Activated CD8-positive, alpha-beta memory T cell treated with anti-CD3 and anti-CD28 coated beads, Interleukin-2, amount 10 ng/mL, durations not matched to agents 7 days and 5 days (primary cell): ENCODE results near the gene IDH3A. TPM values are rescaled to one million over a fixed set of nuclear protein-coding genes. Genes with fewer than 3 reads are reported as not detected.

ENCODE experiments used
- ATAC-seq: fragments of 150-1000 bp; cut with Tn5 transposase; one replicate; pipeline ENCODE4 v1.10.0; 2021; ENCODE audit warnings: moderate library complexity
- CTCF ChIA-PET: fragments of 350-600 bp; sonication (Branson Sonifier 250); formaldehyde crosslinking; loops from one replicate; lab custom pipeline; 2021; ENCODE audit warnings: antibody characterized with exemption; lab: Charles Lee
- DNase-seq: peaks from one replicate; pipeline ENCODE4 v3.0.0-alpha.2; 2020
- H3K27ac Mint-ChIP-seq: one replicate; pipeline ENCODE4 v1.8.0; 2021; ENCODE audit warnings: mild to moderate bottlenecking, mixed read lengths
- H3K27me3 Mint-ChIP-seq: one replicate; pipeline ENCODE4 v1.8.0; 2021; ENCODE audit warnings: mixed read lengths
- H3K36me3 Mint-ChIP-seq: one replicate; pipeline ENCODE4 v1.8.0; 2021; ENCODE audit warnings: mild to moderate bottlenecking, mixed read lengths
- H3K4me1 Mint-ChIP-seq: one replicate; pipeline ENCODE4 v1.8.0; 2021; ENCODE audit warnings: mixed read lengths
- H3K4me3 Mint-ChIP-seq: one replicate; pipeline ENCODE4 v1.8.0; 2021; ENCODE audit warnings: mild to moderate bottlenecking, moderate library complexity, mixed read lengths
- H3K9me3 Mint-ChIP-seq: one replicate; pipeline ENCODE4 v1.8.0; 2022; ENCODE audit warnings: low read depth, mixed read lengths
- total RNA-seq, 2 experiments: library from RNA; stranded (reverse); gene quantifications; one replicate each; pipeline ENCODE4 v1.2.3, GENCODE V29; 2021

The IDH3A gene
- total RNA-seq, 2 experiments from 2014 or later, result 97.9 to 105 TPM

DNA sequence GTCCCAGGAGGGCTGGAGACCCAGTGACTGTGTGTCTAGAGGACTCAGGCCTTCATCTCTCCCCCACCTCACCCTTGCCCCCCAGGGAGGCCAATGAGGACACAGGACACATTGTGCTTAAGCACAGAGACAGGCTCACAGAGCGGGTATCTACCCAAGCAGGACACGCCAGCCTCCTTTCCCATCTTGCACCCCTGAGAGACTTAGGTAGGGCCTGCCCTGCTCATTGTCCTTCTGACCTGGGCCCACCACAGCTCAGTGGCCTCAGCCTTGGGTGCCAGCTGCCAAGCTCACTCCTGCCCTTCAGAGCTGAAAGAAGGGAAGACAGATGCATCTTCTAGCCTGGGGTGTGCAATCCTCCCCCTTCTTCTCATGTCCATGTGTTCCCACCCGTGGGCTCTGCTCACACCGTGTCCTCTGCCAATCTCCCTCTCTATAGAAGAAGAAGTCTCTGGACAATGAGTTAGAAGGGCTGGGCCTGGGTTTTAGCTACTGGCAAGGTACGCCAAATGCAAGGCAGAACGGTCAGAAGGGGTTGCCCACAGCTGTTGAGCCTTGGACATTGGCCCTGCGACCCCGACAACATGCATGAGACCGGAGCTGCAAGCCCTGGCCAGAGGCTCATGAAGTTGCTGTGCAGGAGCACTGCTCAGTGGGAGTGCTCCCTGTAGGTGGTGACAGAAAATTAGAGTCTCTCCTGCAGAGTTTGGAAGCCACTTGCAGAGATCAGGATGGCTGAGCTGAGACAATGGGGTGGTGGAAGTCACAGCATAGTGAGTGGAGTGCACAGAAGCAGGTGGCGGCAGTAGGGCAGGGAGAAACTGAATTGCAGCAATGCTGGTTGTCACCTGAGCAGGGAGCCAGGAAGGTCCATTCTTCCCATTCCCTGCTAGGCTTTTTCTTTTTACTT is 52.4 kb downstream of the IDH3A start:
- H3K9me3 Mint-ChIP-seq, result no peaks in the 10 kb centered on the region
- no peak overlapping the region for H3K4me3 Mint-ChIP-seq
- DNase-seq (peak; percentile 27), ATAC-seq (no peak)
- CTCF ChIA-PET, result interaction anchor here (0.6 kb wide), 1 partner anchor 154 kb away, joined by 3 read pairs; no protein-coding TSS in a partner anchor
- H3K36me3 Mint-ChIP-seq, result no peaks in the 10 kb centered on the region
- peaks cover 7% of the 10 kb centered on the region for H3K27me3 Mint-ChIP-seq
- no peak overlapping the region for H3K27ac Mint-ChIP-seq
- no peaks in the 10 kb centered on the region for H3K4me1 Mint-ChIP-seq

- CTCF ChIA-PET, result interaction anchor here (0.9 to 3.7 kb wide), 4 partner anchors 8 to 91 kb away, joined by 3 to 14 read pairs (median 8); no protein-coding TSS in a partner anchor
These were observed 54.4 kb downstream of the IDH3A start for GRCh38 chr15:78203346-78204225.

DNA sequence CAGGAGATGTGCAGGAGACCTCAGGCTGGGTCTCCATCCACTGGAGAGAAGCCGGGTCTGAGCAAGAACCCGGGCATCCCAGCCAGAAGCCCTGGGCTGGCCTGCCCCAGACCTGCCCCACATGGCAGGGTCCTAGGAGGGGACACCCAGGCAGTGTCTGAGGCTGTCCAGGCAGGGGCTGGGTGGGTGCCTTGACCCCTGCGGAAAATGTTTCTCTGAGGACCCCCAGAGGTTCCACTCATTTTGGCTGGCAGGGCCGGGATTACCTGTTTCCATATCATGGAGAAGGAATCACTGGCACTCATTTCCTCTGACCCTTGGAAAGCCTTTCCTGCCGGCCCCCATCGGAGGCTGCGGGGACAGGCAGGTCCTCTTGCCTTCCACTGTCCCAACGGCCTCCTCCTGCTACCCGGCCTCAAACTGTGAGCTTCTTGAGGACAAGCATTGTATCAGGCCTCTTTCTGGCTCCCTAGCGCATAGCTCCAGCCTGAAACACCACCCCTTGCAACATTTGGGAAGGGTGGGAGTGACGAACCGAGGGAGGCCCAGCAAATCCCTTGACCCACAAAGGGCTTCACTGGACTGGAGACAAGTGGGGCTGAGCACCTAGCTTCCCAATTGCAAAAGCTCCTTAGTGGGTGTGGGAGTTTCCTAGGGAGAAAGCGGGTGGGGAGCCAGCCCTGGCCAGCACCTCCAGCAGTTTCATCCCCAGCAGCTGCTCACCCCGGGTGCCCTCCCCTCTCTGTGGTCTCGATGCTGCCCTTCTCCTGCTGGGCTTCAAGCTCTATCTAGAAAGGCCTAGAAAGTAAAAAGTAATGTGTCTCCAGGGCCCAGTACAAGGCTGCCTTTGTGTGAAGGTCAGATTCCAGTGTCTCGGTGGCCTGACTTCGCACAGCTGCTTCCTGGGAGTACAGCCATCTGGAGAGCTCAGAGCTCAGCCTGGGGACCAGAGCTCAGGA is 55.5 kb downstream of the IDH3A start:
- H3K36me3 Mint-ChIP-seq, result no peaks in the 10 kb centered on the region
- CTCF ChIA-PET, result interaction anchor here (0.9 to 3.7 kb wide), 8 partner anchors 9 to 302 kb away, joined by 3 to 14 read pairs (median 4); no protein-coding TSS in a partner anchor
- peaks cover 7% of the 10 kb centered on the region for H3K27me3 Mint-ChIP-seq
- no peak overlapping the region for H3K27ac Mint-ChIP-seq
- H3K9me3 Mint-ChIP-seq, result no peaks in the 10 kb centered on the region
- DNase-seq, result peak; percentile 31
- ATAC-seq, result no peak
- no peak overlapping the region for H3K4me3 Mint-ChIP-seq
- H3K4me1 Mint-ChIP-seq, result no peaks in the 10 kb centered on the region

More at GRCh38 chr15:78203346-78204225, 54.4 kb downstream of the IDH3A start:
- H3K4me1 Mint-ChIP-seq, result no peaks in the 10 kb centered on the region
- H3K27me3 Mint-ChIP-seq, result peaks cover 7% of the 10 kb centered on the region
- no peaks in the 10 kb centered on the region for H3K9me3 Mint-ChIP-seq
- no peak overlapping the region for H3K4me3 Mint-ChIP-seq
- DNase-seq (peak; percentile 26), ATAC-seq (no peak)
- no peak overlapping the region for H3K27ac Mint-ChIP-seq
- H3K36me3 Mint-ChIP-seq, result no peaks in the 10 kb centered on the region

DNA sequence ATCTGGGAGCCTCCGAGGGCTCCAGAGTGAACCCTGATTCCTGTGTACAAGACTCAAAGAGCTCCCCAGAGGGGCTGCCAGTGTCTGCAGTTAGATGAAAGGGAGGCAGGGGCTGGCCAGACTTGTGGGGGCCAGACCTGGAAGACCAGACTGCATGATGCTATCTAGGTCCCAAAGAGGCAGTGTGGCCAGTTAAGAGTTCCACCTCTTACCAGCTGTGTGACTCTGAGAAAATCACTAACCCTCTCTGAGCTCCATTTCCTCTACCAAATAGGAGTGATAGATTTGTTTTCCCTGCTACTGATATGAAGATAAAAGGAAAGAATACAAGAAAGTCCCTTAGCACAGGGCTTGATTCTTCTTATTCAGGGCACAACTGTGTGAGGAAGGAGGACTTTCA is 56.2 kb downstream of the IDH3A start:
- H3K27me3 Mint-ChIP-seq, result peaks cover 7% of the 10 kb centered on the region
- no peak overlapping the region for H3K4me3 Mint-ChIP-seq
- no peaks in the 10 kb centered on the region for H3K4me1 Mint-ChIP-seq
- DNase-seq (no peak), ATAC-seq (no peak)
- no peaks in the 10 kb centered on the region for H3K9me3 Mint-ChIP-seq
- no peaks in the 10 kb centered on the region for H3K36me3 Mint-ChIP-seq
- H3K27ac Mint-ChIP-seq, result no peak overlapping the region
- CTCF ChIA-PET, result interaction anchor here (1.0 to 3.7 kb wide), 6 partner anchors 10 to 303 kb away, joined by 3 to 14 read pairs (median 6); no protein-coding TSS in a partner anchor

DNA sequence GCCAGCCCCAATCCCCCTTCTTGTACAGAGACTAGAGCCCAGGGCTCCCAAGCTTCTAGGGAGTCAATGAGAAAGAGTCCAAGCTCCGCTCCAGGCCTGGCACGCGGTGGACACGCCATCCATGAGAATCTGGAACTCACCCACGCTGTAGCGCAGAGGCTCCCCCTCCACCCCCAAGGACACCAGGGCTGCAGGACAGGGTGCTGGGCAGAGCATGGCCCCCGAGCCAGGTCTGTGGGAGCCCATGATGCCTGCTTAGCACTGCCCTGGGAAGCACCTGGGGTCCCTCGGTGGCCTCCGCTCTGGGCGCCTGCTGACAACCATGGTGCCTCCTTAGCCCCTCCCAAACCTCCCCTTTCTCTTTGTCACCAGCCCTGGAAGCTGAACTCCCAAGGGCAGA is 56.7 kb downstream of the IDH3A start:
- no peaks in the 10 kb centered on the region for H3K36me3 Mint-ChIP-seq
- peak; percentile 34 for DNase-seq

GRCh38 chr15:78206326-78207109 is 57.4 kb downstream of the IDH3A start:
- Mint-ChIP-seq H3K4me1 (peaks cover 1% of the 10 kb centered on the region), H3K9me3 (no peaks in the 10 kb centered on the region), H3K36me3 (no peaks in the 10 kb centered on the region), H3K4me3 (no peak overlapping the region), H3K27me3 (peaks cover 7% of the 10 kb centered on the region), H3K27ac (no peak overlapping the region)
- CTCF ChIA-PET, result interaction anchor here (2.0 to 3.7 kb wide), 3 partner anchors 11 to 94 kb away, joined by 8 to 14 read pairs (median 14); no protein-coding TSS in a partner anchor
- peak; percentile 27 for DNase-seq
- no peak for ATAC-seq

More for the DNA sequence above, 56.7 kb downstream of the IDH3A start:
- no peak for ATAC-seq
- CTCF ChIA-PET, result interaction anchor here (1.2 to 3.7 kb wide), 5 partner anchors 10 to 240 kb away, joined by 3 to 14 read pairs (median 6); no protein-coding TSS in a partner anchor
- H3K4me1 Mint-ChIP-seq, result peaks cover under 1% of the 10 kb centered on the region
- H3K27ac Mint-ChIP-seq, result no peak overlapping the region
- H3K9me3 Mint-ChIP-seq, result no peaks in the 10 kb centered on the region
- peaks cover 7% of the 10 kb centered on the region for H3K27me3 Mint-ChIP-seq
- H3K4me3 Mint-ChIP-seq, result no peak overlapping the region

GRCh38 chr15:78207110-78207458 is 57.9 kb downstream of the IDH3A start:
- peaks cover 9% of the 10 kb centered on the region for H3K27me3 Mint-ChIP-seq
- peaks cover 1% of the 10 kb centered on the region for H3K4me1 Mint-ChIP-seq
- H3K4me3 Mint-ChIP-seq, result no peak overlapping the region
- H3K36me3 Mint-ChIP-seq, result no peaks in the 10 kb centered on the region
- CTCF ChIA-PET, result interaction anchor here (2.0 to 3.7 kb wide), 2 partner anchors 11 to 95 kb away, joined by 8 to 14 read pairs; no protein-coding TSS in a partner anchor
- DNase-seq, result peak; percentile 22
- no peak overlapping the region for H3K27ac Mint-ChIP-seq
- no peak for ATAC-seq
- H3K9me3 Mint-ChIP-seq, result no peaks in the 10 kb centered on the region

GRCh38 chr15:78207641-78208340 is 58.6 kb downstream of the IDH3A start:
- DNase-seq (peak; percentile 21), ATAC-seq (no peak)
- CTCF ChIA-PET, result interaction anchor here (2.0 kb wide), 1 partner anchor 12 kb away, joined by 8 read pairs; no protein-coding TSS in a partner anchor
- no peak overlapping the region for H3K4me3 Mint-ChIP-seq
- peaks cover 1% of the 10 kb centered on the region for H3K4me1 Mint-ChIP-seq
- no peaks in the 10 kb centered on the region for H3K36me3 Mint-ChIP-seq
- no peak overlapping the region for H3K27ac Mint-ChIP-seq
- no peaks in the 10 kb centered on the region for H3K9me3 Mint-ChIP-seq
- peaks cover 9% of the 10 kb centered on the region for H3K27me3 Mint-ChIP-seq

- no peaks in the 10 kb centered on the region for H3K9me3 Mint-ChIP-seq
- peaks cover 14% of the 10 kb centered on the region for H3K27me3 Mint-ChIP-seq
- CTCF ChIA-PET, result interaction anchor here (2.0 kb wide), 1 partner anchor 13 kb away, joined by 8 read pairs; no protein-coding TSS in a partner anchor
- no peak overlapping the region for H3K4me3 Mint-ChIP-seq
- no peak overlapping the region for H3K27ac Mint-ChIP-seq
- peak; percentile 23 for DNase-seq
- ATAC-seq, result no peak
- peaks cover 1% of the 10 kb centered on the region for H3K4me1 Mint-ChIP-seq
- no peaks in the 10 kb centered on the region for H3K36me3 Mint-ChIP-seq
These were observed 59.2 kb downstream of the IDH3A start for GRCh38 chr15:78208341-78208844.

- peaks cover 17% of the 10 kb centered on the region for H3K27me3 Mint-ChIP-seq
- ATAC-seq (no peak), DNase-seq (no peak)
- no peak overlapping the region for H3K4me3 Mint-ChIP-seq
- CTCF ChIA-PET, result no interaction called here
- no peak overlapping the region for H3K27ac Mint-ChIP-seq
- H3K9me3 Mint-ChIP-seq, result no peaks in the 10 kb centered on the region
- no peaks in the 10 kb centered on the region for H3K36me3 Mint-ChIP-seq
- H3K4me1 Mint-ChIP-seq, result peaks cover 1% of the 10 kb centered on the region
These were observed 59.9 kb downstream of the IDH3A start for GRCh38 chr15:78208887-78209645.
